GM15510 (cell line): ENCODE data around the gene SYT17.

Source experiments
- POLR2A ChIP-seq: IDR thresholded peaks from 3 replicates; pipeline ENCODE4 v1.6.1; 2011; ENCODE audit warnings: borderline replicate concordance; ENCODE audit not compliant: insufficient read length; ENCODE audit errors: extremely low read depth

Gene SYT17

DNA sequence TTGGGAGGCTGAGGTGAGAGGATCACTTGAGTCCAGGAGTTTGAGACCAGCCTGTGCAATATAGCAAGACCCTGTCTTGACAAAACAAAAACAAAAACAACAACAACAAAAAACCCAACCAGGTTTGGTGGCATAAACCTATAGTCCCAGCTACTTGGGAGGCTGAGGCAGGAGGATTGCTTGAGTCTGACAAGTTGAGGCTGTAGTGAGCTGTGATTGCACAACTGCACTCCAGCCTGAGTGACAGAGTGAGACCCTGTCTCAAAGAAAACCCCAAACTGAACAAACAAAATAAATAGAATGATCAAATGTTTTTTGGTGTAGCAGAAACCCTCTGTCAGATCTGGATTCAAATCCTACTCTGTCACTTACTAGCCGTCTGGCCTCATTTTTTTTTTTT, 16.0 kb upstream of the SYT17 start:
- no peak for TF ChIP-seq POLR2A

DNA sequence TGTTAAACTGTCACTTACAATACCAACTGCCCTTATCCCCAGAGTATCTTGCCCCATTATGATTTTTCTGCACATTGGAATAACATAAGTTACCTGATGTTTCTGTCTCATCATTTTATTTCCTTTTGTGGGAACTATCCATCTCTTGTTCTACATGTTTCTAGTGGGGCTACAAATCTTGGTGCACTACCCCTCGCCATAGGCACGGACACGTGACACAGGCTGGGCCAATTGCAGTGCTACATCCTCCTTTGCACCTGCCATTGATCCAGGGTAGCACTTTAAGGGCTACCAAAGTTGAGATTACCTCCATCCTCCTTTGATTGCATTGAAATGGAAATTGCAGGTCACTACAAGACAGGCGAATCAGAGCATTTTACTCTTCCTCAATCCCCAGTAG, 14.2 kb upstream of the SYT17 start:
- TF ChIP-seq POLR2A = no peak

DNA sequence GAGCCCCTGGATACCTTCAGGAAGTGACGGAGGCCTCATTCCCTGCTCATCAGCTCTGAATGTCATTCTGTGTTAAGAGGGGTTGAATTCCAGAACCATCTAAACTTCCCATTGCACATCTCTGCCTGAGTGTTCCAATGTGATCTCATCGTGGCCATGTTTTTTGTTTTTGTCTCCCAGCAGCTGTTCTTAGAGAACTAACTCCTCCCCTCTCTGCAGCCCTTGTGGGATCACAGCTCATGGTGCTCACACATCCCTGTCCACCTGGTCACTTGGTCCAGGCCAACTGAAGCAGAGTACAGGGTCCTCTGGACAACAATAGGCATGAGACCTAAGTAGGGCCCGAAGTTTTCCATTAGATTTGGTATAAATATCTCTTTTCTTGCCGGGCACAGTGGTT, 6.0 kb upstream of the SYT17 start:
- no peak for TF ChIP-seq POLR2A

DNA sequence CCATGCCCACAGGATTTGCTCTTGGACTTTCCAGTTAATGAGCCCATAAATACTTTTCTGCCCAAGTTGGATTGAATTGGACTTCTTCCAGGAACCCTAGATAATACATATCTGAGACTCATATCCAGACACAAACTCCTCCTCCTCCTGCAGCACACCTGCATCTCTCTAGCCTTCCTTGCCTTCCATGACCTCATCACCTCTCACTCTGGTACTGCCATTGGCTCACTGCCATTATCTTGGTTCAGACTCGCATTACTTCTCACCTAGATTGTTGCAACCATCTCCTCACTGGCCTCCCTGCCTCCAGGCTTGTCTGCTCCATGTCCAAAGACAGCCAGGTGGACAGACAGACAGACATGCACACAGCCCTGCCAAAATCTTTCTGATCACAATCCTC, 4.8 kb upstream of the SYT17 start:
- TF ChIP-seq POLR2A = no peak

DNA sequence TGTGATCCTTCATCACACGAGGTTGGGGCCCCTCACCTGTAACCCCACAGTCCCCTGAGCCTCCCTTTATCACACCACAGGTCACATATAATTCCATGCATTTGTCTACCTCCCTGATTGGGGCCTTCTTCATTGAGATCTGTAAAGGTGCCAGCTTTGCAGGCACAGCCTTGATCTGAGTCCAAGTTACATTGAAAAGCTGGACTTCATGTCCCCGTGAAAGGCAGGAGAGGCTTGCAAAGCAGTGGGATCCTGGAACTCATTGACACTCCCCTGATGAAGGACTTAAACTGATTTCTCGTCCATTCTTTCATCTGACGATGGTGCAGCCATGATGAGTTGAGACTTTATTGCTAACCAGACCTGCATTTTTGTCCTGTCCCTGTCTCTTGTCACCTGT, 3.8 kb upstream of the SYT17 start:
- no peak for TF ChIP-seq POLR2A

DNA sequence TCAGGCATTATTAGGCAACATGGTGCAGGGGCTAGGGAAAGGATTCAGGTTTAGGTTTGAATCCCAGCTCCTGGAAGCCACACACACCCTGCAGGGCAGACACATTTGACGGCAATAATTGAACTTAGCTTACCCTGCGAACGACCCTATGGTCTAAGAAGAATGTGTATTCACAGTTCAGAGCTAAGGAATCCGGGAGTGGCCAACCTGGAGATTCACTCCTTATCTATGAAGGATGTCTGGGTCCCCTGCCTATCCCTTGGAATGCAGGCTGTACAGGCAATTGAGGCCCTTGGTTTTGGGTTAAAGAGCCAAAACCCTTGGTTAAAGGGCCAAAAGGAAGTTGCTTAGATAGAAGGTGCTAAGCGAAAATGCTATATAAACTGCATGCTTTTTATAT, 2.9 kb upstream of the SYT17 start:
- no peak for TF ChIP-seq POLR2A

DNA sequence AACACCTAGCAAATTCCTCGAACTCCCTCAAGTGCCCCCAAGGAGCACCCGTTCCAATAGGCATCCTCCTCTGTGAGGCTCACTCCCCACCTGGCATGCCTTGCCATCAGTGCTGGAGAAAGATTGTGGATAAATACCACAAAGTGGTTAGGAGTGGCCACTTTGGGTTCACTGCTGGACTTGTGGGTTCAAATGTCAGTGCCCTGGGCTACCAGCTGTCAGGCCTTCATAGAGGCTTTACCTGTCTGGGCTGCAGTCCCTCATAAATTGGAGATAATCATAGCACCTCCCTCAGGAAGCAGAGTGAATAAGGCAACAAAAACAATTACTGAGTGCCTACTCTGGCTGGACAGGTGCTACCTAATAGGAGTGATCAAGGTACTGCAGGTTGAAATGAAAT, 1.5 kb upstream of the SYT17 start:
- no peak for TF ChIP-seq POLR2A

DNA sequence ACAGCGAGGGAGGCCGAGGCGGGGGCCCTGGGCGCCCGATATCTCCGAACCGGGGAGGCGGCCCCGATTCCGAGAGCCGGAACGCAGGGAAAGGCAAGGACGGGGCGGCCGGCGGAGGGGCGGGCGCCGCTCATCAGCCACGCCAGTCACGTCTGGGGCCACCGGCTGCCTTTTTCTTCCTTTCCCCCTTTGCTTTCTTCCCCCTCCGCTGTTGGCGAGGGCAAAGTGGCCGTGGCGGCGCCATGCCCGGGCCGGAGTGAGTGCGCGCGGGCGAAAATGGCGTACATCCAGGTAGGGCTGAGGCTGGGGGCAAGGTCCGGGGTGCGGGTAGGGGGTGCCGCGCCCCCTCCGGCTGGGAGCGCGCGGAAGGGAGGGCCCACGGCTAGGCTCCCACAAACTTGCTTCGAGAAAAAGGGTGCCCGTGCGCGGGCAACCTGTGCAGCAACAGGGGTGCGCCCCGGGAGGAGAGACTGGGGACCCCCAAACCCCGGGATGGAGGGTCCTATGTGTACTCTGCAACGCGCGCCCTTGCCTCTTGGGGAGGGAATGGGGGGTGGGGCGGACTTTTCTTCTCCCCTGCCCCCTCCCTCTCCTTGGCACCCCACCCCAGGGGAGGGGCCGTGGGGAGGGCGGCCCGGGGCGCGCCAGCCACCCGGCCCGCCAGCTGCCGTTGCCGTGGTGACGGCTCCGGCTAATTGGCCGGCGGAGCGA, 486 bp downstream of the SYT17 start:
- no peak for TF ChIP-seq POLR2A

DNA sequence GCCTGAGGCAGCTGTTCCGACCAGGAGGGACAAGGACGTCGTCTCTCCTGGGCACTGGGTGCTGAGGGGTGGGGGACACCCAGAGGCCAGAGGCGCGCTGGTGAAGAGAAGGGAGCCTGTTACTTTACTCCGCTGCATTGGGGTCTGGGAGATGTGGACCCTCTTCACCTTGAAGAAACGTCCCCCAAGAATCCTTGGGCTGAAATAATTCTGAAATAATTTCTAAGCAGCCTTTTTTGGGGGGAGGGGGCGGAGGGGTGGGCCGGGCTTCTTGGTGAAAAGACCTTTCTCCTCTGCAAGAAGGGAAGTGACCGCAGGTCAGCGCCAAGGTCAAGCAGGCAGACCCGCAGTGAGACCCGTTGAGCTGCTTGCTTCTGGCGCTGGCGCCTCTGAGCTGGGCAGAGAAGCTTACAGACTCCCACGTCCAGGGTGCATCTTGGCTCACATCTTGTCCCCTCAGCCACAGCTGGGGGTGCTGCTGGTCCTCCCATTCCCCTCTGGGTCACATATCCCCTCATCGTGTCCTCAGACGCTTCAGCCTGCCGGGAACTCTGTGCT, 1.1 kb downstream of the SYT17 start:
- TF ChIP-seq POLR2A = no peak

DNA sequence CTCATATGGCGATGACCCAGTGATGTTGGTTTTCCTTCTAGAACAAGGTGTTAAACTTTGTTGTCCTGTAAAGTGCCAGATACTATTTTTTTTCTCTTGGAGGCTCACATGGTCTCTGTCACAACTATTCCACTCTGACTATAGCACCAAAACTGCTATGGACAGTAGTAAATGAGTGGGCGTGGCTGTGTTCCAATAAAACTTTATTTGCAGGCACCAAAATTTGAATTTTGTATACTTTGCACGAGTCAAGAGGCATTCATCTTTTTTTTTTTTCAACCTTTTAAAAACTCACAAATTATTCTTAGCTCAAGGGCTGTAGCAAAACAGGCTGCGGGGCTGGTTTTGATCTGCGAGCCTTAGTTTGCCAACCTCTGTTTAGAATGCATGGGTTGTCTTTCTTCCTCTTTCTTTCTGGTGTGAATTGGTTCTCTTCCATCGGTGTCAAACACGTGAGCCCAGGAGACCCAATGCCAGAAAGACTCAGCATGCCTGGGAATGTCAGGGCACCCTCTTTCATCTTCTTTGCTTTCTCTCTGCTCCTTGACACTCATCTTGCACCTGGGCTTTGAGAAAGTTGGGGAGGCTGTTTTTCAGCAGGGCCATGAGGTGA, 2.1 kb downstream of the SYT17 start:
- no peak for TF ChIP-seq POLR2A

DNA sequence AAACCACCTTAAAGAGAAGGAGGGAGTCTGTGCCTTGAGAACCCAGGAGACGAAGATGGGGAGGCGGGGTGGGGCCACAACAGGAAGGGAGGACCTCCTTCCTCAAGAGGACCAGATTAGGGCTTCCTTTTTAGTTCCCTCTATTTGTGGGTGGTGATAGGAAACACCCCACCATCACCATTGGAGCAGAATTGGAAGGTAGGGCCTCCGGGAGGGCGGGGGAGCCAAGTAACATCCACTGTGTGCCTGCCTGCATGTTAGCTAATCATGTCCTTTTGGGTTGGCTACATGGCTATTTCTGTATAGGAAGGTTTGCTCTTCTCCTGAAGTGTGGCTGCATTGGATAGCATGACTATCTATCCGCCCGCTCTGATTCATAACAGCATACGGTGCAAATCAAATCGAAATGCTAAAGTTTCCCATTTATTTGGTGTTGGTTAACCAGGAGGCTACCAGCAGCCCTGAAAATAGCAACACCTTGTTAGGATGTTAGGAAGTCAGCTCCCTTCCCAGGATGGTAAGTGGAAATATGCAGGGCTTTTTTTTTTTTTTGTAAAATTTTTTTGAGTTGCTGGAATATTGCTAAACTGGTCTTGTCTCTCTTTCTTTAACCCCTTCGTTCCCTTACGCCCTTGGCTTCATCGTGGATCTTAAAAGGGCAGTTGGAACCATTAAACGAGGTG, 4.2 kb downstream of the SYT17 start:
- no peak for TF ChIP-seq POLR2A

DNA sequence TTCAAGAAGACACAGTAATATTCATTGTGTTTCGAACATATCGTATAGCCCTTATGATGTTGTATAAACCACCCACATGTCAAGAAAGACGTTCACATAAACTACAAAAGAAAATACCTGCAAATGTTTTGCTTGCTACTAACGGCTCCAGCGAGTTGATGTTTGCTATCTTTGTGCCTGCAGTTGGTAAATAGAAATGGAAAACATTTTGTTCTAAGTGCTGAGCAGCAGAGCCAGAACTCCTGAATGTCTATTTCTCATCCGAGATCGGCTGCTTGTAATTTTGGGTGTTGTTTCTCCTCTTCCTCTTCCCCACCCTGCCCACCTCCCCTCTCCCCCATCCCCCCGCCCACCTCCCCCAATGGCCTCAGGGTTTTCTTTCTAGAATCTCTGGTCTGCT, 5.0 kb downstream of the SYT17 start:
- no peak for TF ChIP-seq POLR2A

DNA sequence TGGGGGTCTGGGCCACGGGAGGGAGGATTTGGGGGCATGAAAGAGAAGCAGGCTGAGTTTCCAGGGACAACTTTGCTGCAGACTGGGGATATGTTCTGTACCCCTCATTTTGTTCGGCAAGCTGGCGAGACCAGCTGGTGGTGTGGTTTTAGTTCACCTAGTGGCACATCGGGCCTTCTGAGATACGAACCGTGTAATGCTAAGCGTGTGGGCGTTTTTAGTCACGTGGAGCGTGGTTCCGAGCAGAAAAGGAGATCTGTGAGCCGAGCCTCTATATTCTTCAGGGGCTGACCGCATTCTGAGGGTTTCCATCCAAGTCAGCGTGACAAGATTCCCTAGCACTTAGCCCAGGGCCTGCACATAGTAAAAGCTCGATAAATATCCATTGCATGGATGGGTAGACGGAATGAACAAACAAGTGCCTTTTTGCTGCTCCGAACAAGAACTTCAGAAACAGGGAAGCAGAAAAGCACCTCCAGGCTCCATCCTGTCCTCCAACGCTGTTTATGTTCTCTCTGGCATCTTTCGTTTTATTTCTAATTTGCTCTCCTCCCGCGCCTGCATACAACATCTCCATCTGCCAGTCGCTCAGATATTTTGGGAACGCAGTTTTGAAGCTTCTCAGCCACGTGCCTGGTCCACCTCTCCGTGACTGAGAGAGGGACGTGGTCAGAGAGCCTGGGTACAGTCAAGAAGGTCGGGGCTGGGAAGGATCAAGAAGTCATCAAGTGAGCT, 5.8 kb downstream of the SYT17 start:
- TF ChIP-seq POLR2A = no peak

DNA sequence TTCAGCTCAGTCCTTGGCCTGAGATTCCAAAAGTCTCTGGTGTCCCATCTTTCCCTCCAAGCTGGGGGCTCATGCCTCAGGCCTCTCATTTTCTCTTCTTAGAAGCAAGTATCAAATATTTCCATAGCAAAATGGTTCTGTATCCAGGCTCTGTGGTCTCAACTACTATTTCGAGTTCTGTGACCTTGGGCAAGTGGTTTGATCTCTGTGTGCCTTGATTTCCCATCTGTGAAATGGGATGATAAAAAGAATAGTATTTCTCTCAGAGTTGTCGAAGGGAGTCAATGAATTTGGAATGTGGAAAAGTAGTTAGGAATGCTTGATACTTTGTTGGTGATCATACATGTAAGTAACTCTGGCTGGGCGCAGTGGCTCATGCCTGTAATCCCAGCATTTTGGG, 6.4 kb downstream of the SYT17 start:
- no peak for TF ChIP-seq POLR2A
